ENCODE measurements around the gene MICU2. TPM values are rescaled to one million over a fixed set of nuclear protein-coding genes. Genes with fewer than 3 reads are reported as not detected.
A peak's percentile ranks its signal among the peaks of the same experiment; 100 is the strongest.

MICU2 gene
- total RNA-seq, 1 experiment from 2014 or later, result 69.9 TPM

GRCh38 chr13:21546372-21546771 is 57.6 kb downstream of the MICU2 start:
- Histone ChIP-seq H3K36me3 (ENCODE audit: low read depth, low read length) (no peaks in the 10 kb centered on the region), H3K79me2 (ENCODE audit: low read length) (peaks cover 4% of the 10 kb centered on the region; the same call in 1 of the 2 replicates), H3K9me3 (ENCODE audit: low read length) (no peaks in the 10 kb centered on the region), H4K20me1 (ENCODE audit: low read length) (0 out of 2 replicates have a peak, but pooled peaks cover 2% of the 10 kb centered on the region), H3K27me3 (ENCODE audit: low read length) (no peaks in the 10 kb centered on the region), H2AFZ (ENCODE audit: low read length) (no peak overlapping the region), H3K4me1 (ENCODE audit: insufficient read depth, low read length) (peaks cover 21% of the 10 kb centered on the region), H3F3A (ENCODE audit: low read length, unreplicated experiment) (no peaks in the 10 kb centered on the region), H3K4me3 (ENCODE audit: low read length) (no peak overlapping the region), H3K9ac (ENCODE audit: low read length) (no peak overlapping the region), H3K27ac (ENCODE audit: low read length) (no peak overlapping the region), H3K9me2 (replicated peaks; ENCODE audit: low read length) (no peaks in the 10 kb centered on the region), H3K4me2 (ENCODE audit: low read length) (no peak overlapping the region)
- DNase-seq, result no peak
- ChIA-PET POLR2A (ENCODE audit: unreplicated experiment) (no interaction called here), CTCF (no interaction called here)
- no TSS peak for BruUV-seq (replicated peaks)
- no peak for TF ChIP-seq EZH2phosphoT487 (IDR thresholded peaks at IDR 0.05; ENCODE audit: borderline replicate concordance, low read length)
- no peak for TF ChIP-seq EZH2 (IDR thresholded peaks at IDR 0.05; ENCODE audit: low read length, unreplicated experiment)
- TF ChIP-seq CTCF (conservative IDR thresholded peaks at IDR 0.05; ENCODE audit: low read depth, low read length), result no peak
- intact Hi-C loops (cut with micrococcal nuclease), result no loop called here
- no peak for ATAC-seq

GRCh38 chr13:21544515-21544914 is 59.5 kb downstream of the MICU2 start:
- H3K9ac ChIP-seq (ENCODE audit: low read length), result no peak overlapping the region
- no peak for TF ChIP-seq EZH2phosphoT487 (IDR thresholded peaks at IDR 0.05; ENCODE audit: borderline replicate concordance, low read length)
- TF ChIP-seq CTCF (conservative IDR thresholded peaks at IDR 0.05; ENCODE audit: low read depth, low read length), result no peak
- TF ChIP-seq EZH2 (IDR thresholded peaks at IDR 0.05; ENCODE audit: low read length, unreplicated experiment), result no peak
- no TSS peak for BruUV-seq (replicated peaks)
- H3K4me2 ChIP-seq (ENCODE audit: low read length), result no peak overlapping the region
- peaks cover 39% of the 10 kb centered on the region for H3K4me1 ChIP-seq (ENCODE audit: insufficient read depth, low read length)
- ChIA-PET CTCF (no interaction called here), POLR2A (ENCODE audit: unreplicated experiment) (no interaction called here)
- H4K20me1 ChIP-seq (ENCODE audit: low read length), result 0 out of 2 replicates have a peak, but pooled peaks cover 2% of the 10 kb centered on the region
- DNase-seq (no peak), ATAC-seq (no peak)
- H3K36me3 ChIP-seq (ENCODE audit: low read depth, low read length), result no peaks in the 10 kb centered on the region
- H3K27me3 ChIP-seq (ENCODE audit: low read length), result no peaks in the 10 kb centered on the region
- H2AFZ ChIP-seq (ENCODE audit: low read length), result no peak overlapping the region
- no peaks in the 10 kb centered on the region for H3F3A ChIP-seq (ENCODE audit: low read length, unreplicated experiment)
- H3K27ac ChIP-seq (ENCODE audit: low read length), result no peak overlapping the region
- peaks cover 9% of the 10 kb centered on the region; the same call in 1 of the 2 replicates for H3K79me2 ChIP-seq (ENCODE audit: low read length)
- intact Hi-C loops (cut with micrococcal nuclease), result loop anchor here (5.0 kb wide), 1 partner anchor 62 kb away; no protein-coding TSS in a partner anchor
- no peaks in the 10 kb centered on the region for H3K9me3 ChIP-seq (ENCODE audit: low read length)
- no peaks in the 10 kb centered on the region for H3K9me2 ChIP-seq (replicated peaks; ENCODE audit: low read length)
- H3K4me3 ChIP-seq (ENCODE audit: low read length), result no peak overlapping the region

GRCh38 chr13:21542563-21542962 is 61.4 kb downstream of the MICU2 start:
- BruUV-seq (replicated peaks), result no TSS peak
- Histone ChIP-seq H3K9ac (ENCODE audit: low read length) (no peak overlapping the region), H3K9me3 (ENCODE audit: low read length) (no peaks in the 10 kb centered on the region), H3K4me3 (ENCODE audit: low read length) (peak overlapping the region; percentile 40; the same call in 1 of the 2 replicates), H4K20me1 (ENCODE audit: low read length) (0 out of 2 replicates have a peak, but pooled peaks cover 2% of the 10 kb centered on the region), H3K4me1 (ENCODE audit: insufficient read depth, low read length) (peaks cover 46% of the 10 kb centered on the region), H3K9me2 (replicated peaks; ENCODE audit: low read length) (no peaks in the 10 kb centered on the region), H3K36me3 (ENCODE audit: low read depth, low read length) (no peaks in the 10 kb centered on the region; the same call in 1 of the 2 replicates), H3K27me3 (ENCODE audit: low read length) (no peaks in the 10 kb centered on the region), H3K4me2 (ENCODE audit: low read length) (peak overlapping the region; percentile 72), H3K79me2 (ENCODE audit: low read length) (peaks cover 9% of the 10 kb centered on the region; the same call in 1 of the 2 replicates), H3K27ac (ENCODE audit: low read length) (peak overlapping the region; percentile 39), H2AFZ (ENCODE audit: low read length) (no peak overlapping the region), H3F3A (ENCODE audit: low read length, unreplicated experiment) (no peaks in the 10 kb centered on the region)
- intact Hi-C loops (cut with micrococcal nuclease), result loop anchor here (5.0 kb wide), 1 partner anchor 60 kb away; no protein-coding TSS in a partner anchor
- POLR2A ChIA-PET (ENCODE audit: unreplicated experiment), result no interaction called here
- CTCF ChIA-PET, result no interaction called here
- TF ChIP-seq CTCF (conservative IDR thresholded peaks at IDR 0.05; ENCODE audit: low read depth, low read length) (no peak), EZH2phosphoT487 (IDR thresholded peaks at IDR 0.05; ENCODE audit: borderline replicate concordance, low read length) (no peak), EZH2 (IDR thresholded peaks at IDR 0.05; ENCODE audit: low read length, unreplicated experiment) (no peak)
- ATAC-seq (peak; percentile 65), DNase-seq (peak; percentile 60)
